OCI-LY3 (cell line): ENCODE data around the gene CLMP.
"Not testable (repeated sequence)": the region's sequence is repeated elsewhere in the genome, so short reads cannot be mapped to it uniquely, and the experiment has no call there.

Experiments
- H2AFZ ChIP-seq: fragments of 200-600, 300-600 bp; shearing (Covaris generic); 2 replicates; pipeline ENCODE4 v1.6.0; 2014; ENCODE audit warnings: antibody characterized with exemption, low read depth, low read length
- H3K27ac ChIP-seq: fragments of 200-600, 300-600 bp; sonication (generic); 2 replicates; pipeline ENCODE4 v1.5.1; 2014; ENCODE audit warnings: mild to moderate bottlenecking, low read length, moderate library complexity, mixed read lengths
- H3K27me3 ChIP-seq: fragments of 200-600, 300-600 bp; sonication (generic); 2 replicates; pipeline ENCODE4 v1.6.1; 2014; ENCODE audit warnings: low read depth, low read length, mixed read lengths
- H3K36me3 ChIP-seq: fragments of 200-600, 300-600 bp; sonication (generic); replicated peaks from 2 replicates; pipeline ENCODE3; 2014; ENCODE audit warnings: low read depth, low read length, mixed read lengths
- H3K4me1 ChIP-seq: fragments of 300-600, 200-600 bp; sonication (generic); 2 replicates; pipeline ENCODE4 v1.6.1; 2014; ENCODE audit warnings: low read length, mixed read lengths
- H3K4me2 ChIP-seq: fragments of 200-600, 300-600 bp; sonication (generic); 2 replicates; pipeline ENCODE4 v1.6.1; 2014; ENCODE audit warnings: low read length, mixed read lengths
- H3K4me3 ChIP-seq: fragments of 300-600, 200-600 bp; sonication (generic); 2 replicates; pipeline ENCODE4 v1.5.1; 2014; ENCODE audit warnings: antibody characterized with exemption, mild to moderate bottlenecking, low read length, moderate library complexity
- H3K79me2 ChIP-seq: fragments of 300-600, 200-600 bp; shearing (Covaris generic); 2 replicates; pipeline ENCODE4 v1.6.1; 2014; ENCODE audit warnings: mild to moderate bottlenecking, low read length, mixed read lengths
- H3K9ac ChIP-seq: fragments of 300-600, 200-600 bp; shearing (Covaris generic); 2 replicates; pipeline ENCODE4 v1.6.0; 2014; ENCODE audit warnings: mild to moderate bottlenecking, low read length, moderate library complexity
- H3K9me3 ChIP-seq: fragments of 200-600, 300-600 bp; shearing (Covaris generic); 2 replicates; pipeline ENCODE4 v1.6.1; 2014; ENCODE audit warnings: low read length, mixed read lengths; ENCODE audit not compliant: insufficient read depth
- H4K20me1 ChIP-seq: fragments of 200-600, 300-600 bp; sonication (generic); 2 replicates; pipeline ENCODE4 v1.6.1; 2016; ENCODE audit warnings: low read length, mixed read lengths; ENCODE audit not compliant: insufficient read depth
- CTCF ChIP-seq: fragments of 200-600, 300-600 bp; sonication (generic); IDR thresholded peaks from 2 replicates; pipeline ENCODE4 v1.5.1; 2014; ENCODE audit warnings: antibody characterized with exemption, low read length, low read depth
- EZH2phosphoT487 ChIP-seq: fragments of 200-600 bp; shearing (Covaris generic); IDR thresholded peaks from 2 replicates; pipeline ENCODE4 v1.6.1; 2018; ENCODE audit warnings: antibody characterized with exemption, mixed run types, low read depth

CLMP gene

GRCh38 chr11:123139206-123139605 is 55.8 kb downstream of the CLMP start:
- Histone ChIP-seq H3K4me1 (no peaks in the 10 kb centered on the region), H3K4me3 (no peak overlapping the region), H3K27ac (no peak overlapping the region), H3K9ac (no peak overlapping the region), H3K27me3 (peaks cover 4% of the 10 kb centered on the region), H3K4me2 (no peak overlapping the region), H3K36me3 (no peaks in the 10 kb centered on the region), H2AFZ (no peak overlapping the region), H3K9me3 (no peaks in the 10 kb centered on the region), H4K20me1 (no peaks in the 10 kb centered on the region), H3K79me2 (no peaks in the 10 kb centered on the region)
- TF ChIP-seq CTCF (no peak), EZH2phosphoT487 (no peak)

- H3K4me1 ChIP-seq, result no peaks in the 10 kb centered on the region
- TF ChIP-seq CTCF (no peak), EZH2phosphoT487 (no peak)
- no peak overlapping the region for H3K27ac ChIP-seq
- H2AFZ ChIP-seq, result no peak overlapping the region
- H4K20me1 ChIP-seq, result no peaks in the 10 kb centered on the region
- no peak overlapping the region for H3K9ac ChIP-seq
- H3K36me3 ChIP-seq, result no peaks in the 10 kb centered on the region
- H3K9me3 ChIP-seq, result no peaks in the 10 kb centered on the region
- H3K27me3 ChIP-seq, result no peaks in the 10 kb centered on the region
- H3K4me3 ChIP-seq, result no peak overlapping the region
- H3K79me2 ChIP-seq, result no peaks in the 10 kb centered on the region
- no peak overlapping the region for H3K4me2 ChIP-seq
These were observed 57.4 kb downstream of the CLMP start for GRCh38 chr11:123137431-123138224.

GRCh38 chr11:123135863-123136446 is 59.1 kb downstream of the CLMP start:
- H3K4me3 ChIP-seq, result no peak overlapping the region
- no peaks in the 10 kb centered on the region for H3K79me2 ChIP-seq
- H3K36me3 ChIP-seq, result no peaks in the 10 kb centered on the region
- no peak overlapping the region for H3K9ac ChIP-seq
- H3K4me1 ChIP-seq, result no peaks in the 10 kb centered on the region
- H3K4me2 ChIP-seq, result no peak overlapping the region
- H4K20me1 ChIP-seq, result no peaks in the 10 kb centered on the region
- H3K27ac ChIP-seq, result no peak overlapping the region
- H3K9me3 ChIP-seq, result no peaks in the 10 kb centered on the region
- no peaks in the 10 kb centered on the region for H3K27me3 ChIP-seq
- no peak for TF ChIP-seq CTCF
- TF ChIP-seq EZH2phosphoT487, result no peak
- no peak overlapping the region for H2AFZ ChIP-seq

- H2AFZ ChIP-seq, result no peak overlapping the region
- H3K4me2 ChIP-seq, result no peak overlapping the region
- no peak overlapping the region for H3K27ac ChIP-seq
- no peak overlapping the region for H3K4me3 ChIP-seq
- TF ChIP-seq EZH2phosphoT487 (no peak), CTCF (no peak)
- H3K9me3 ChIP-seq, result no peaks in the 10 kb centered on the region
- no peaks in the 10 kb centered on the region for H3K4me1 ChIP-seq
- H4K20me1 ChIP-seq, result no peaks in the 10 kb centered on the region
- no peak overlapping the region for H3K9ac ChIP-seq
- no peaks in the 10 kb centered on the region for H3K27me3 ChIP-seq
- no peaks in the 10 kb centered on the region for H3K36me3 ChIP-seq
- no peaks in the 10 kb centered on the region for H3K79me2 ChIP-seq
These were observed 62.2 kb downstream of the CLMP start for GRCh38 chr11:123132881-123133280.

GRCh38 chr11:123132034-123132766 is 62.8 kb downstream of the CLMP start:
- H3K9ac ChIP-seq, H3K79me2 ChIP-seq, H2AFZ ChIP-seq, H4K20me1 ChIP-seq, H3K27ac ChIP-seq, H3K4me2 ChIP-seq, H3K4me3 ChIP-seq, H3K36me3 ChIP-seq, H3K9me3 ChIP-seq, H3K27me3 ChIP-seq, H3K4me1 ChIP-seq: not testable (repeated sequence)
